SW480 (cell line): Measurements from ENCODE around the gene FRRS1.

Source experiments
- DNase-seq: peaks from one replicate; pipeline ENCODE4 v3.0.0-alpha.2; 2016; ENCODE audit warnings: low spot score

Gene FRRS1

DNA sequence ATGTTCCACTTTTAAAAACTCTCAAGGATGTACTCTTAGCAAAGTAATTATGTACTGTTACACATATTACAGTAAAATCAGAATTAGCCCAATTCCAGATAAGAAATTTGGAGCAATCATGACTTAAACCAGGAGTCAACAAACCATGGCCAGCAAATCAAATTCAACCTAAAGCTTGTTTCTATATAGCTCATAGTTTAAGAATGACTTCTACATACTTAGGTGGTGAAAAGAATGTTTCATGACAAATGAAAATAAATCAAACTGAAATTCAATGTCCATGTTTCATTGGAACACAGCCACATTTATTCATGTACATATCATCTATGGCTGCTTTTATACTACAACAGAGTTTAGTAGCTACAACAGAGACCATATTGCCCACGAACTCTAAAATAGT, 35.1 kb downstream of the FRRS1 start:
- no peak for DNase-seq

DNA sequence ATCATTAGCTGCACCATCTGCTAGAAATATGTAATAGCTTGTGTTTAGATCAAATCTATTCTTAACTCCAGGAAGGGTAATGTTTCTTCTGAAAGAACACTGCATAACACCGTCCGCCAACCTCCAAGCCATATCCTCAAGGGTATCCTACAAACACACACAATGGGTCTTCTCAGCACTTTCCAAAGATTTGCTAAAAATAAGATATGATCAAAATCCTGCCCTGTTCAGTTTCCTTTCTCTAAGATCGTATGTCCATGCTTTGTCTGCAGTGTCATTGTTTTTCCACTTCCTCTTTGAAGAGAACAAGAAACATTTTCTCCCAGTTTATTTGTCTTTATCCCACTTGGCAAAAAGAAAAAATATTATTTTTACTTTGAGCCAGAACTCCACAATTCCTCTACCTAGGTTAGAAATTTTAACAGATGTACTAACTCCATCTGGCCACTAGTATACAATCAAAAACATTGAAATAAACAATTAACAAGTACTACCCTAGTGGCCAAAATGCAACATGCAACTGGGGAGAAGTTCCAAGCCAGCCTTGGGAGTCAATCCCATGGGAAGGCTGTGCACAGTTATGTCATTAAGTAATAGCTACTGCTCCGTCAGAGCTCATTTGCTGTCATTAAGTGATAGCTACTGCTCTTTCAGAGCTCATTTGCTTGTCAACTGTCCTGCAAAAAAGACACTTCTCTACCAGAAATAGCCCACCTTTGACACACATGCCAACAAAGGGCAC, 37.8 kb downstream of the FRRS1 start:
- peak; percentile 26 for DNase-seq

DNA sequence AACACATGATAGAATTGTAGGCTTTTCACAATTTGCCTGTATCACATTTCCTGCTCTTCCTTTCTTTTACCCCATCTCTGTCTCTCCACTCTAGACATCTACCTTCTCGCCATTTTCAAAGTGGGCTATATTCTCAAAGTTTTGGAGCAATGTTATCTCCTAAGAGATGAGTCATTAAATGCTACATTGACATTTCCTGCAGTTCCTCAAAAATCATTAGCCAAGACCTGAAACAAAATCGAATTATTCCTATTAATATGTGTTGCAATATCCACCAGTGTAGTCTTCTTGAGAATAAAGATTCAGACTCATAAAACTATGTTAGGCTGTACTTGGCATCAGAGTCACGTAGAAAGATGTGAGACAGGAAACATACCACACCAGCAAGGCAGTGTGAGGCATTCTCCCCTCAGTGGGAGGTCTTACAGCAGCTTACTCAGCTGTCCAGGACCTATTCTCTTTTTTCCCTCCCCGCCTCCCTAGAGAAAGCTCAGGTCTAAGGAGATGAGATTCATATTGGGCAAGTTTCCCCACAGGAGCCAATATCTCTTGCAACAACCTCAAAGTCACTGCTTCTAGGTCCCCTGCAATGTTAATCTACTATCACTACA, 38.8 kb downstream of the FRRS1 start:
- DNase-seq, result no peak

DNA sequence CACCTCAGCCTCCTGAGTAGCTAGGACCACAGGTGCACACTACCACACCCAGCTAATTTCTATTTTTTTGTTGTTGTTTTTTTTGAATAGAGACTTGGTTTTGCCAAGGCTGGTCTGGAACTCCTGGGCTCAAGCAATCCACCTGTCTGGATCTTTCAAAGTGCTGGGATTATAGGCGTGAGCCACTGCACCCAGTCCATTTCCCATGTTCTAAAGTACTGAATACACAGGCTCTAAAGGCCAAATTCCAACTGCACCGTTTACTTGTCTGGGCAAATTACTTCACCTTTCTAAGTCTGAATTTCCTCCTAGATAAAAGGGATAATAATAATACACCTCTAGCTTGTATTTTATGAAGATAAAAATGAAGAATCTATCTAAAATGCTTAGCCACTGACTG, 39.6 kb downstream of the FRRS1 start:
- DNase-seq, result no peak

DNA sequence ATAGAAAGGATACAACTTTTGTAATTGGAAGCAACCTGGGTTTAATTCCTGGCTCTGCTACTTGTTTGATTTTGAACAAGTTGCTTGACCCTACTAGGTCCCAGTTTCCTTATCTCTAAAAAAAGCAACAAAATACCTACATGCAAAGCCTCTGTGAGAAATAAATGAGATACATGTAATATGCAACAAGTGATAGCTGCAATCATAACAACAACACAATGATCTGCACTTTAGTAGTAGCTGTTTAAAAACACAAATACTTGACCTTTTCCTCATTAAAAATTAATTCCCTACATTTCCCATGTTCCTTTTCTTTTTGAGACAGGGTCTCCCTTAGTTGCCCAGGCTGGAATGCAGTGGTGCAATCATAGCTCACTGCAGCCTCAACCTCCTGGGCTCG, 40.0 kb downstream of the FRRS1 start:
- no peak for DNase-seq

DNA sequence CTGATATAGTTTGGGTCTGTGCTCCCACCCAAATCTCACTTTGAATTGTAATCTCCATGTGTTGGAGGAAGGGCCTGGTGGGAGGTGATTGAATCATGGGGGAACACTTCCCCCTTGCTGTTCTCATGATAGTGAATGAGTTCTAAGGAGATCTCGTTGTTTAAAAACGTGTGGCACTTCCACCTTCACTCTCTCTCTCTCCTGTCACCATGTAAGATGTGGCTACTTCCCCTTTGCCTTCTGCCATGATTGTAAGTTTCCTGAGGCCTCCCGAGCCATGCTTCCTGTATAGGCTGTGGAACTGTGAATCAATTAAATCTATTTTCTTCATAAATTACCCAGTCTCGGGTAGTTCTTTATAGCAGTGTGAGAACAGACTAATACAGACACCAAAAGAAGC, 40.4 kb downstream of the FRRS1 start:
- DNase-seq, result no peak

DNA sequence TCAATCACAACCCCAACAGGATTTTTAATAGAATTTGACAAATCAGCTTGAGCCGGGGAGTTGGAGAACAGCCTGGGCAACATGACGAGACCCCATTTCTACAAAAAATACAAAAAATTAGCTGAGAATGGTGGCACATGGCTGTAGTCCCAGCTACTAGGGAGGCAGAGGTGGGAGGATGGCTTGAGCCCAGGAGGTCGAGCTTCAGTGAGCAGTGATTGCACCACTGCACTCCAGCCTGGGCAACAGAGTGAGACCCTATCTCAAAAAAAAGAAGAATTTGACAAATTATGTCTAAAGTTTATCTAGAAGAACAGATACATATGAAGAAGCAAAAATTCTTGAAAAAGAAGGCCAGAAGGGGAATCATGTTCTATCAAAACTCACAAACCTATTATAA, 43.2 kb downstream of the FRRS1 start:
- no peak for DNase-seq

DNA sequence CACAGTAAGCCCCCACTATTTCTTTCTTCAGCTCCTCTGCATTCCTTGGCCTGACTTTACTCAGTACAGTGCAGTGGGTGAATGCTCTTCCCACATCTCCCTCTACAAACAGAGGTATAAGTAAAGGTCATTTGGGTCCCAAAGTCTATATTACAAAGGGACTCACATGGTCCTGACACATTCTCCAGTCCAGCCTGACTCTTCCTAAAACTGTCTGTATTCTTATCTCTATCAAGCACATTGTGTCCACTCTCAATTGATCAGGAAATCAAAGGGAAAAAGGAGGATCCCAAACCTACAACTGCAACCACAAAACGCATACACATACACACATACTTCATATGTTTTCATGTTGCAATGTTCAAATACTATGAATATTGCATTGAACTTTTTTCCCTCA, 49.4 kb downstream of the FRRS1 start:
- no peak for DNase-seq

DNA sequence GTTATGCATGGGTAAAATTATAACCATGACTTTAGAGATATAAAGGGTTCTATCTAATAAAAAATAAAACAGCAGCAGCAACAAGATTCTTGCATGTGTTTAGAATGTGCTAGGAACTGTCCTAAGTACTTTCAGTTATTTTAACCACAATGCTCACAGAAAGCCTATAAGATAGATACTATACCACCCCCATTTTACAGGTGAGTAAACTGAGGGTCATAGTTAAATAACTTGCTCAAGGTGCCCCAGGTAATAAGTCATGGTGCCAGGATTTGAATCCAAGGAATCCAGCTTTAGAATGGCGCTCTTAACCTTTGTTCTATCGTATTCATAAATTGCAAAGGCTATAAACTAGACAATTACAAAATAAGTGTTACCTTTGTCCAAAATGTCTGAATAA, 53.4 kb downstream of the FRRS1 start:
- no peak for DNase-seq

DNA sequence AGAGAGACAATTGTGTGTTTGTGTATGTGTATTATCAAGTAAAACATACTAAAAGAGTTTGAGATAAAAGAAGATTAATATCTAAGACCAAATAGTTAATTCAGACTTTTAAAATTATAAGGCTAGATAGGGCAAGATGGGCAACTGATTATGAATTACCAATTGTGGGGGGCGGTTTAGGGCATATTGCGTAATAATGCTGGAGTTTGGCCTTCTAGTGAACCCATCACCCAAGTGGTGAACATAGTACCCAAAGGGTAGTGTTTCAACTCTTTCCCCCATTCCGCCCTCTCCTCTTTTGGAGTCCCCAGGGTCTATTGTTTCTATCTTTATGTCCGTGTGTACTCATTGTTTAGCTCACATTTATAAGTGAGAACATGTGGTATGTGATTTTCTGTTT, 55.4 kb downstream of the FRRS1 start:
- no peak for DNase-seq

DNA sequence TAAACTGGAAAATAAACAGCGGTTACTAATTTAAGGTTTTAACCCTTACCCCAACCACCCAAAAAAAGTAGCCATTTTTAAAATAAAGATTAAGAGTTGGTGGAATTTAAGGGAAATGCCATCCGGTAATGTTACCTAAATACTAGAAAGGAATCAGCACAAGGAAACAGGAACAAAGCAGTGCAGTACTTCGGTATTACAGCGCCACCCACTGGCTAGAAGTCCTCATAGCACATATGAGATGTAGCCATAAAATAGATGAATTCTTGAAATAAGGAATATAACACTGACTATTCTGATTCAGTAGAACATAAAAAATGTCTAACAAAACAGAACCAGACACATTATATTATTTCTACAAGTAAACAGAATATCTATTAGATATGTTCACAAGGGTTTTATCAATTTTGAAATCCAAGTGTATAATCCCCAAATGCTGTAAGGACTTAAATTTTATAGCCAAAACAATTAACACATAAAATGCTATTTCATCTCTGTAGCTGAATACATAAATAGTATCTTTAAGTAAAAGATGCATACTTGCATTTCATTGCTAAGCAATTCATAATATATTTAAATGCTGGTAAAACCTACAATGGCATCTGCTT, 58.8 kb downstream of the FRRS1 start:
- DNase-seq, result peak; percentile 64

DNA sequence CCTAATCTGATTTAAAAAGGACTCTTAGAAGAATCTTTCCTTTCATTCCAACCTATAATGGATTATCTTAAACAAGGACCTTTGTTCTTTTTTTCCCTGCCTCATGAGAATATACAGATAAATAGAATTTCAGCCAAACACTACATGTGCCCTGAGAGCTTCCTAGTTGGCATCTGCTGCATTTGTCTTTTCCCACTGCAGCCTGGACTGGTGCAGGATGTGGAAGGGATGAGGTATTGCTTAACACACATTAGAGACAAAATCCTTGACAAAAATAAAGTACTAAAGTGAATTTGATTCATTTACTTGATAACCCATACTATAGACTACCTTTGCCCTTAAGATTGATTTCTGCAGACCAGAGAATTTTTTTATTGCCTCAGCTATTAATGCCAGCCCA, 61.0 kb downstream of the FRRS1 start:
- no peak for DNase-seq

DNA sequence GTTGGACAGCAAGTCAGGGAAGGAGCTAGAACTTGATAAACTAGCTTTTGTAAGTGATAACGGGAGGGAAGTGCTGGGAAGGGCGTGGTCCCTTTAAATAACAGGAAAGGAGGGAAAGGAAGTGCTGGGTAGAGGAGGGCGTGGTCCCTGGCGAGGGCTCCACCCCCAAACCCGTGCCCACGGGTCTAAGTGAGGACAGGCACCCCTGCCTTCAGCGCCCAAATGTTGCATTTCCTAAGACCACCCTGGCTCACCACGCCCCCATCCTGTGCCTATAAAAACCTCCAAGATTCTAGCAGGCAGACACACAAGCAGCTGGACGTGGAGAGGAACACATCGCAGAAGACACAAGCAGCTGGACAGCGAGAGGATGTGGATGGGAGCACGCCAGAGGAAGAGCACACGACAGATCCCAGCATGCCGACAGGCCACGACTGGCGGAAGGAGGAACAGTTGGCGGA, 62.0 kb downstream of the FRRS1 start:
- DNase-seq, result no peak

DNA sequence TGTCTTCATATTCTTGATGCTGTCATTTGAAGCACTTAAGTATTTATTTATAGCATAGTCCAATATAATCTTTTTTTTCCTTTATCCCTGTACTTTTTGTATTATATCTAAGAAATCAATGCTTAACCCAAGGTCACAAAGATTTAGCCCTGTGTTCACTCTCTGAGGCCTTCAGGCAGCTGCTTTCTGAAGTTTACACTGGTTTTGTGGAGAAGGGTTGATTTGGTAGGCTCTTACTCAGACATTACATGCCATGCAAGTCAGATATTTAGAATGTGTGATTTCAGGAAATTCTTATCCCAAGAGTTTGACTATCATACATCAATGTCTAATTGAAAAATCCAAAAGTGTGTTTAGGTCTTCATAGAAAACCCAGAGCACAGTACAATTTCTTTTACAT, 64.2 kb downstream of the FRRS1 start:
- no peak for DNase-seq

DNA sequence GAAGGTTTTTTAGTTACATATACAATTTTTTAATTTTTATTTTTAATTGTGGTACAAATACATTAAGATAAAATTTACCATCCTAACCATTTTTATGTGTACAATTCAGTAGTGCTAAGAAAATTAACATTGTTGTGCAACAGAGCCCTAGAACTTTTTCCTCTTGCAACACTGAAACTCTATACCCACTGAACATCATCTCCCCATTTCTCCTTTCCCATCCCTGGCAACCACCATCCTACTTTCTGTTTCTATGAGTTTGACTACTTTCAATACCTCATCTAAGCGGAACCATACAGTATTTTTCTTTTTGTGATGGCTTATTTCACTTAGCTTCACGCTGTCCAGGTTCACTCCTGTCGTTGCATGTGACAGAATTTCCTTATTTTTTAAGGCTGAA, 66.4 kb downstream of the FRRS1 start:
- no peak for DNase-seq

DNA sequence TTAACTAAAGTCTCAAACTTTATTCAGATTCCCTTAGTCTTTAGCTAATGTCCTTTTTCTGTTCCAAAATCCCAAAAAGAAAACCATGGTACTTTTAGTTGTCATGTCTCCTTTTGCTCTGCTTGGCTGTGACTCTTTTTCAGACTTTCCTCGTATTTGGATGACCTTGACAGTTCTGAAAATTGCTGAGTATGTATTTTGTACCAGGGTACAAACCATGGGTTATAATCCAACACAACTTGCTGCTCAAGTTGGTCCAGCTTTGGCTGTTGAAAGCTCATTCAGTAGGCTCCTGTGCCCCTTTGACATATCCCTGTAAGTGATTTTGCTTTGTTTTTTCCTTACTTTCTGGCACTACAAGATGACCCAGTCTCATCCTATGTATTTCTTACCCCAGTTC, 68.9 kb downstream of the FRRS1 start:
- no peak for DNase-seq

DNA sequence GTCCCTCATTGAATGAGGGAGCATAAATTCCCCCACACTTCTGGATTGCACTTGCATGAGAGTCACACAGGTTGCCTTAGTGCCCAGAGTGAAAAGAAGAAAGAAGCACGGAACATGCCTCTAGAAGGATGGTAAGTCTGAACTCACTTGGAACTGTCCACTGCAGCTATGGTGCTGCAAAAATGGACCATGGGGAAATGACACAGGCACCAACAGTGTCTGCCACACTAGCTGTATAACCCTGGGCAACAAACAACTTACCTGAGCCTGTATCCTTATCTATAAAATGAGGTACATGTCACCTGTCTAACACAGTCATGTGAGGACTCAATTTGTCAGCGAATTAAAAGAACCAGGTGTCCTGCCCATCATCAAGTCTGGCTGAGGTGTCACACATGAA, 69.8 kb downstream of the FRRS1 start:
- DNase-seq, result no peak

DNA sequence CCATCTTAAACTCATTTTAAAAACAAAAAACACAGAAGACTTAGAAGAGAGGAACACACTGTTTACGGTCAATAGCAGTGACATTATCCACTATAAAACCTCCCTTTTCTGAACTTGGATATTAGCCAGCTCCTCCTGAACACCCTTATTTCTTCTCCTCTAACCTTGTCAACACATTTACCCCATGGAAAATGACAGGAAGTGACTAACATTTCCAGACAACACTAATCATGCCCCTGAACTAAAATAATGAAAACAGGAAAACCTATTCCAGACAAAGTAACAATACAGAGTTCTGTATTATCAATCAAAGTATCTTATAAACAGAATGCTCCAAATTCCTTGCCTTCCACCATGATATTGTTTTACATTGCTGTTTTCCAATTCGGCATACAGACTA, 75.3 kb downstream of the FRRS1 start:
- no peak for DNase-seq

DNA sequence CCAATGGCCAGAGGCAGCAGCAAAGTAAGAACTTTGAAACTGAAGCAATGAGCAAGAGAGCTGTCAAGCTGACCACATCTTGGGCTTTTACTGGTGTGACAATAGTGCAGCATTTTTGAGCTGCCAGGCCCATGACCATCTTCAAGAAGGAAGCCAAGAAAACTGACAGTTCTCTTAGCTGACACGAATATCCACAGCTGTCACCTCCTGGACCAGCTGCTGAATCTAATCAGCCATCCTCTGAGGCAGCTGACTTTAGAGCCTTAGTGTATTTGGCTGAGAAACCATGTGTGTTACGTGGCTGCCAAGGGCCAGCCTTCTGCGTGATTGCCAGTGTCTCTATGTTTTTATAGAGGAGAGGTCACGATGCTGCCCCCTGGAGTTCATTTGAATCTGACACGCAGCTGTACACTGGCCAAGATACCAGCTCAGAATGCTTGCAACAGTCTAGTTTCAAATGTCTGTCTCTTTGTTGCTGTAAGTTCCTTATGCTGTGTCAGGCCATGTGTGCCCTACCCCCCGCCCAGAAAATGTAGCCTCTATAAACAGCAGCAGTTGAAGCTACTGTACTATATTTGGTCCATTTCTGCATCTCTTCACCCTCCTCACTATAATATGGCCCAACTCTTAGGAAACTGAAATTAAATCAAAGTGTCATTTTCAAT, 80.8 kb downstream of the FRRS1 start:
- peak; percentile 47 for DNase-seq

DNA sequence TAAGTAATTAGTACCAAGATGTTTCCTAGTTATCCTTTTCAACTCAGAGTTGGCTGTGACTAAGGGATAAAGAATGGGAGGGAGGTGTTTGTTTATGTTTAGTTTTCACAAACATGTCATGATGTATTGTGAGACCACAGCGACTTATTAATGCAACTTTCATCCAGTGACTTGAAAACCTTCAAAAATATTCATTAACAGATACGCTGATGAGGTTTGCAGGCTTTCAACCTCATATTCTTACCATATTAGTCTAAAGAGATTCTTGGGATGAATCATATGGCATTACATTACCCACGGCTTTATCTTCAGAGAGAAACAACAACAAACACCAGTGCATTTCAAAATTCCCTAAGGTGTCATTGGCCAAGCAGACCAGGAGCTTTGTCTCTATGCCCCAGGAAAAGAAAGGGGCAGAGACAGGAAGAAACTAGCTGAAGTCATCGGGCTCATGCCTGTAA, 84.1 kb downstream of the FRRS1 start:
- no peak for DNase-seq

DNA sequence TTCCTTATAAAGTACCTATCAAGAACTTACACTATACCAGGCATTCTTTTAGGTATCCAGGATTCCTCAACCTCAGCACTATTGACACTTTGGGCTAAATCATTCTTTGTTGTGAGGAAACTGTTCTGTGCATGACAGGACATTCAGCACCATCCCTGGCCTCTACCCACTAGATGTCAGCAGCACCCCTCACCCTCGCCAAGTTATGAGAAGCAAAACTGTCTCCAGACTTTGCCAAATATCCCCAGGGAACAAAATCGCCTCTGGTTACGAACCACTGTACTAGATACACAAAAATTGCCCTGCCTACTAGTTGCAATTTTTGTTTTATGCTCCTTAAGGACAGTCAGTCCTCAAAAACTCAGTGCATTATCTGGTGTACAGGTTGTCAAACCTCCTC, 84.9 kb downstream of the FRRS1 start:
- no peak for DNase-seq

DNA sequence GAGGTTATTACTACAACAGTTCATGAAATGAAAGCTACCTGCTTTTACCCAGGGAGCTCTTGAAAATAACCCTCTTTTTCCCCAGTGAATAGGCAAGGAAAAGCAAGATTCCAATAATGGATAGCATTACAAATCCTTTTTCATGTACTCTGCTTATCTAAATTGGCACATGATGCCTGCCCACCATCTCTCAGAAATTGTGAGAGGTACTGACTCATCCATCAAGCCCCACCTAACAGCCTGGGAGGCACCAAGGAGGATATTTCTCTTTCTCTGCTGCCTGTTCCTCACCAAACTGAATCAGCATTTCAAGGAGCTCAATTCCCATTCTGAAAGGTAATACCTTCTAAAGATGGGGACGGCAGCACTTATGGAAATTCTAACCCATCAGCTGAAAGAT, 86.2 kb downstream of the FRRS1 start:
- DNase-seq, result no peak

DNA sequence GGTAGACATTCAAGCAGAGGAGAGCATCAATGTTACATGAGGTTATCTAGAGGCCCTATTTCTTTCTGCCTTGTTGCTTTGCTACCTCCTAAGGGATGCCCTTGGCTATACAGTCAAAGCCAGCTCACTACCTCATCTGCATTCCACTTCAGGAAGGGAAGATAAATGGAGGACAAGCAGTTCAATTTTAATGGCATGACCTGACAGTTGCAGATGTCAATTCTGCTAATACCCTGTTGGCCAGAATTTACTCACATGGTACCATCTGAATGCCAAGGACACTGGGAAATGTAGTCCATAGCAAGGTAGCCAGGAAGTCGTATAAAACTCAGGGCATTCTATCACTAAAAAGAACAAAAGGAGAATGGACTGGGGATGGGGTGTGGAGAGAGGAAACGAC, 89.0 kb downstream of the FRRS1 start:
- no peak for DNase-seq
